GM19395 (cell line): Measurements from ENCODE around the gene RGS13.

ENCODE experiments used
- ATAC-seq: cut with Tn5 transposase; IDR thresholded peaks from one replicate; pipeline ENCODE4 v1.9.1; 2021; ENCODE audit warnings: mild to moderate bottlenecking, moderate library complexity; ENCODE audit not compliant: unreplicated experiment

RGS13 gene

GRCh38 chr1:192635939-192636338 is at the start of gene RGS13:
RGS13 (plus strand) TSS chr1:192636147; CDS start chr1:192644335, 8,188 bp downstream.
- ATAC-seq: no peak

- ATAC-seq: no peak
Measured at GRCh38 chr1:192587386-192588266, 48.3 kb upstream of the RGS13 start.

- no peak for ATAC-seq
Measured at GRCh38 chr1:192588546-192588945, 47.4 kb upstream of the RGS13 start.

GRCh38 chr1:192589813-192590212 is 46.1 kb upstream of the RGS13 start:
- ATAC-seq: no peak

GRCh38 chr1:192592517-192592916 is 43.4 kb upstream of the RGS13 start:
- no peak for ATAC-seq

- no peak for ATAC-seq
Measured at GRCh38 chr1:192592981-192593708, 42.8 kb upstream of the RGS13 start.

- no peak for ATAC-seq
Measured at GRCh38 chr1:192595299-192595698, 40.6 kb upstream of the RGS13 start.

- ATAC-seq: peak; percentile 47
Measured at GRCh38 chr1:192598589-192598988, 37.4 kb upstream of the RGS13 start.

- no peak for ATAC-seq
Measured at GRCh38 chr1:192600275-192600674, 35.7 kb upstream of the RGS13 start.

- peak; percentile 48 for ATAC-seq
Measured at GRCh38 chr1:192601143-192601542, 34.8 kb upstream of the RGS13 start.

- no peak for ATAC-seq
Measured at GRCh38 chr1:192601567-192601966, 34.4 kb upstream of the RGS13 start.

- ATAC-seq: no peak
Measured at GRCh38 chr1:192602757-192603156, 33.2 kb upstream of the RGS13 start.

GRCh38 chr1:192603218-192603787 is 32.6 kb upstream of the RGS13 start:
- ATAC-seq: no peak

- ATAC-seq: peak; percentile 42
Measured at GRCh38 chr1:192604979-192605620, 30.8 kb upstream of the RGS13 start.

GRCh38 chr1:192608671-192609070 is 27.3 kb upstream of the RGS13 start:
- ATAC-seq: no peak

GRCh38 chr1:192609110-192610079 is 26.6 kb upstream of the RGS13 start:
- peak; percentile 99 for ATAC-seq

- ATAC-seq: no peak
Measured at GRCh38 chr1:192610112-192610889, 25.6 kb upstream of the RGS13 start.

- ATAC-seq: peak; percentile 68
Measured at GRCh38 chr1:192615055-192615454, 20.9 kb upstream of the RGS13 start.

- no peak for ATAC-seq
Measured at GRCh38 chr1:192620071-192620635, 15.8 kb upstream of the RGS13 start.
